NB4 (cell line): ENCODE measurements around the gene IL10.

Experiments
- MYC ChIP-seq: IDR thresholded peaks from 2 replicates; pipeline ENCODE4 v1.6.1; 2011; ENCODE audit warnings: low read depth, low read length
- POLR2A ChIP-seq: IDR thresholded peaks from 2 replicates; pipeline ENCODE4 v1.6.1; 2011; ENCODE audit warnings: mild to moderate bottlenecking; ENCODE audit not compliant: insufficient read length; ENCODE audit errors: extremely low read depth
- TF ChIP-seq, protein P1 (sequence below): IDR thresholded peaks from one replicate; pipeline ENCODE4 v1.5.1; 2012; ENCODE audit warnings: low read depth, low read length

DNA sequence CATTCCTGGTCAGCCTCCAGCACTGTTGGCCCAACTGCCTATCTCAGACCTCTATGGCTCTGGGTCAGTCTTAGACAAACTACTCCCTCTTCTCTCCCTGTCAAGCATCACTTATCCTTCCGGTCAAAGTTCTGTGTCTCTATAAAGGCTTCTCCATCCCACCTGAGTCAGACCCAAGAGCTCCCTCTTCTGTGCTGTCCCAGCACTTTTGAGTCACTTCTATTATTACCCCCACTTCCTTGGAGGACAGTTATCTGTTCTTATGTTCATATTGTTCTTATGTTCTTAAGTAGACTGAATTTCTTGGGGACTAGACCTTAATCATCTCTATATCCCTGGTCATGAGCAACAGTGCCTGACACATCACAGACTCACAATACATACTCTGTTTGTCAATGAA, 29.2 kb upstream of the IL10 start:
- TF ChIP-seq, protein P1, sequence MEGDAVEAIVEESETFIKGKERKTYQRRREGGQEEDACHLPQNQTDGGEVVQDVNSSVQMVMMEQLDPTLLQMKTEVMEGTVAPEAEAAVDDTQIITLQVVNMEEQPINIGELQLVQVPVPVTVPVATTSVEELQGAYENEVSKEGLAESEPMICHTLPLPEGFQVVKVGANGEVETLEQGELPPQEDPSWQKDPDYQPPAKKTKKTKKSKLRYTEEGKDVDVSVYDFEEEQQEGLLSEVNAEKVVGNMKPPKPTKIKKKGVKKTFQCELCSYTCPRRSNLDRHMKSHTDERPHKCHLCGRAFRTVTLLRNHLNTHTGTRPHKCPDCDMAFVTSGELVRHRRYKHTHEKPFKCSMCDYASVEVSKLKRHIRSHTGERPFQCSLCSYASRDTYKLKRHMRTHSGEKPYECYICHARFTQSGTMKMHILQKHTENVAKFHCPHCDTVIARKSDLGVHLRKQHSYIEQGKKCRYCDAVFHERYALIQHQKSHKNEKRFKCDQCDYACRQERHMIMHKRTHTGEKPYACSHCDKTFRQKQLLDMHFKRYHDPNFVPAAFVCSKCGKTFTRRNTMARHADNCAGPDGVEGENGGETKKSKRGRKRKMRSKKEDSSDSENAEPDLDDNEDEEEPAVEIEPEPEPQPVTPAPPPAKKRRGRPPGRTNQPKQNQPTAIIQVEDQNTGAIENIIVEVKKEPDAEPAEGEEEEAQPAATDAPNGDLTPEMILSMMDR = no peak
- TF ChIP-seq POLR2A (no peak), MYC (no peak)
